MM.1S (cell line): ENCODE results near the gene CGN.

ENCODE experiments used
- DNase-seq: peaks from one replicate; pipeline ENCODE4 v3.0.0-alpha.2; 2015
- H2AFZ ChIP-seq: fragments of 300-600 bp; sonication (generic); 2 replicates; pipeline ENCODE4 v1.6.0; 2016; ENCODE audit warnings: antibody characterized with exemption, low read length
- H3F3A ChIP-seq: fragments of 300-600 bp; sonication (generic); 2 replicates; pipeline ENCODE4 v1.6.1; 2016; ENCODE audit warnings: mild to moderate bottlenecking, antibody characterized with exemption, low read length, moderate library complexity, mixed read lengths; ENCODE audit not compliant: insufficient read depth
- H3K27ac ChIP-seq: fragments of 300-600 bp; sonication (generic); 2 replicates; pipeline ENCODE4 v1.5.1; 2016; ENCODE audit warnings: mild to moderate bottlenecking, low read length
- H3K27me3 ChIP-seq: fragments of 300-600 bp; sonication (generic); replicated peaks from 2 replicates; pipeline ENCODE4 v1.6.0; 2016; ENCODE audit warnings: low read length; ENCODE audit not compliant: insufficient read depth
- H3K36me3 ChIP-seq: fragments of 300-600 bp; sonication (generic); replicated peaks from 2 replicates; pipeline ENCODE4 v1.6.1; 2016; ENCODE audit warnings: mild to moderate bottlenecking, low read length, mixed read lengths; ENCODE audit not compliant: insufficient read depth
- H3K4me1 ChIP-seq: fragments of 300-600 bp; sonication (generic); 2 replicates; pipeline ENCODE4 v1.6.1; 2016; ENCODE audit warnings: low read length, mixed read lengths
- H3K4me2 ChIP-seq: fragments of 300-600 bp; sonication (generic); 2 replicates; pipeline ENCODE4 v1.6.0; 2016; ENCODE audit warnings: low read depth, low read length
- H3K4me3 ChIP-seq: fragments of 300-600 bp; sonication (generic); 2 replicates; pipeline ENCODE4 v1.5.1; 2016; ENCODE audit warnings: low read length, mixed read lengths
- H3K79me2 ChIP-seq: fragments of 300-600 bp; sonication (generic); 2 replicates; pipeline ENCODE4 v1.6.1; 2016; ENCODE audit warnings: mixed run types, low read length, mixed read lengths
- H3K9ac ChIP-seq: fragments of 300-600 bp; sonication (generic); 2 replicates; pipeline ENCODE4 v1.6.1; 2016; ENCODE audit warnings: low read length, mixed read lengths
- H3K9me2 ChIP-seq: fragments of 300-600 bp; sonication (generic); replicated peaks from 2 replicates; pipeline ENCODE4 v1.6.1; 2016; ENCODE audit warnings: mild to moderate bottlenecking, low read length, mixed read lengths; ENCODE audit not compliant: insufficient read depth
- H3K9me3 ChIP-seq: fragments of 300-600 bp; sonication (generic); replicated peaks from 2 replicates; pipeline ENCODE4 v1.6.1; 2016; ENCODE audit warnings: mild to moderate bottlenecking, low read length, mixed read lengths; ENCODE audit not compliant: insufficient read depth
- H4K20me1 ChIP-seq: fragments of 300-600 bp; sonication (generic); 2 replicates; pipeline ENCODE4 v1.6.1; 2016; ENCODE audit warnings: mild to moderate bottlenecking, low read length, moderate library complexity, mixed read lengths; ENCODE audit not compliant: insufficient read depth
- CTCF ChIP-seq: fragments of 300-600 bp; sonication (generic); IDR thresholded peaks from 2 replicates; pipeline ENCODE4 v1.5.1; 2016; ENCODE audit warnings: antibody characterized with exemption, low read length, mixed read lengths
- EZH2 ChIP-seq: fragments of 300-600 bp; sonication (generic); optimal IDR thresholded peaks from 2 replicates; pipeline ENCODE3; 2017; ENCODE audit warnings: low read depth, mild to moderate bottlenecking, antibody characterized with exemption, low read length, mixed read lengths
- EZH2phosphoT487 ChIP-seq: fragments of 300-600 bp; sonication (generic); IDR thresholded peaks from 2 replicates; pipeline ENCODE4 v1.6.1; 2018; ENCODE audit warnings: antibody characterized with exemption, low read length

The CGN gene, protein sequence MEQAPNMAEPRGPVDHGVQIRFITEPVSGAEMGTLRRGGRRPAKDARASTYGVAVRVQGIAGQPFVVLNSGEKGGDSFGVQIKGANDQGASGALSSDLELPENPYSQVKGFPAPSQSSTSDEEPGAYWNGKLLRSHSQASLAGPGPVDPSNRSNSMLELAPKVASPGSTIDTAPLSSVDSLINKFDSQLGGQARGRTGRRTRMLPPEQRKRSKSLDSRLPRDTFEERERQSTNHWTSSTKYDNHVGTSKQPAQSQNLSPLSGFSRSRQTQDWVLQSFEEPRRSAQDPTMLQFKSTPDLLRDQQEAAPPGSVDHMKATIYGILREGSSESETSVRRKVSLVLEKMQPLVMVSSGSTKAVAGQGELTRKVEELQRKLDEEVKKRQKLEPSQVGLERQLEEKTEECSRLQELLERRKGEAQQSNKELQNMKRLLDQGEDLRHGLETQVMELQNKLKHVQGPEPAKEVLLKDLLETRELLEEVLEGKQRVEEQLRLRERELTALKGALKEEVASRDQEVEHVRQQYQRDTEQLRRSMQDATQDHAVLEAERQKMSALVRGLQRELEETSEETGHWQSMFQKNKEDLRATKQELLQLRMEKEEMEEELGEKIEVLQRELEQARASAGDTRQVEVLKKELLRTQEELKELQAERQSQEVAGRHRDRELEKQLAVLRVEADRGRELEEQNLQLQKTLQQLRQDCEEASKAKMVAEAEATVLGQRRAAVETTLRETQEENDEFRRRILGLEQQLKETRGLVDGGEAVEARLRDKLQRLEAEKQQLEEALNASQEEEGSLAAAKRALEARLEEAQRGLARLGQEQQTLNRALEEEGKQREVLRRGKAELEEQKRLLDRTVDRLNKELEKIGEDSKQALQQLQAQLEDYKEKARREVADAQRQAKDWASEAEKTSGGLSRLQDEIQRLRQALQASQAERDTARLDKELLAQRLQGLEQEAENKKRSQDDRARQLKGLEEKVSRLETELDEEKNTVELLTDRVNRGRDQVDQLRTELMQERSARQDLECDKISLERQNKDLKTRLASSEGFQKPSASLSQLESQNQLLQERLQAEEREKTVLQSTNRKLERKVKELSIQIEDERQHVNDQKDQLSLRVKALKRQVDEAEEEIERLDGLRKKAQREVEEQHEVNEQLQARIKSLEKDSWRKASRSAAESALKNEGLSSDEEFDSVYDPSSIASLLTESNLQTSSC

GRCh38 chr1:151510957-151511635 is at the start of gene CGN:
Gene CGN, plus strand, starts transcription at chr1:151511387. Its CDS starts 7,133 bp downstream, at chr1:151518520.
- Histone ChIP-seq H3K9ac (peak within 1 kb of the TSS; percentile 61), H3K9me3 (no peaks in the 10 kb centered on the region), H3K4me1 (peaks cover 24% of the 10 kb centered on the region), H2AFZ (peak within 1 kb of the TSS; percentile 90), H3K4me3 (peak within 1 kb of the TSS; percentile 76), H3K27me3 (0 out of 2 replicates have a peak, but pooled peaks cover 9% of the 10 kb centered on the region), H3F3A (peaks cover 36% of the 10 kb centered on the region), H3K79me2 (peaks cover 6% of the 10 kb centered on the region; the same call in 1 of the 2 replicates), H3K4me2 (peak within 1 kb of the TSS; percentile 93), H4K20me1 (no peaks in the 10 kb centered on the region), H3K9me2 (no peaks in the 10 kb centered on the region), H3K27ac (peak within 1 kb of the TSS; percentile 30; the same call in 1 of the 2 replicates), H3K36me3 (no peaks in the 10 kb centered on the region)
- DNase-seq, result peak; percentile 96
- no peak for TF ChIP-seq EZH2

GRCh38 chr1:151461694-151462093 is 49.5 kb upstream of the CGN start:
- Histone ChIP-seq H3K36me3 (no peaks in the 10 kb centered on the region), H3K4me2 (no peak overlapping the region), H4K20me1 (no peaks in the 10 kb centered on the region), H3K9me3 (no peaks in the 10 kb centered on the region), H3K9me2 (no peaks in the 10 kb centered on the region), H2AFZ (no peak overlapping the region), H3K4me1 (peaks cover 25% of the 10 kb centered on the region), H3K27ac (no peak overlapping the region), H3K4me3 (no peak overlapping the region), H3K9ac (no peak overlapping the region), H3K27me3 (no peaks in the 10 kb centered on the region), H3K79me2 (peaks cover 16% of the 10 kb centered on the region), H3F3A (peaks cover 6% of the 10 kb centered on the region)
- DNase-seq, result no peak
- TF ChIP-seq EZH2phosphoT487 (no peak), EZH2 (no peak), CTCF (no peak)

DNA sequence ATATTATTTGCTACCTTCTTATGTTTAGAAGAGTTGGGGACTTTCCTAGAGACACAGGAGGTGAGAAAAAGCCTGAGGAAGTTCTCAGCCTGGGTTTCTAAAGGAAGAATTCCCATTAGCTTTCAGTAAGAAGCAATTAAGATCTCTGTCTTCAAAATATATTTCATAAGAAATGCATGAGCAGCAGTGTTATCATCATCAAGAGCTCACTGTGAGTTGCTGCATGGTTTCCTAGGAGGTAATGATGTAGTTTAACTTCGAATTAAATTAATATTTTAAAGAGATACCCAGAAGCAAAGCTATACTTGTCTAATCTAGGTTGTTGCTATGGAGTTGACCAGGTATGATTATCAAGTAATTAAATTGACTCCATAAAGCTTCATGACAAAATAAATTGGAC is 46.2 kb upstream of the CGN start:
- H2AFZ ChIP-seq, result peak overlapping the region; percentile 2
- H3K79me2 ChIP-seq, result no peaks in the 10 kb centered on the region
- no peaks in the 10 kb centered on the region for H3F3A ChIP-seq
- H4K20me1 ChIP-seq, result no peaks in the 10 kb centered on the region
- no peaks in the 10 kb centered on the region for H3K9me3 ChIP-seq
- H3K9ac ChIP-seq, result no peak overlapping the region
- H3K27ac ChIP-seq, result no peak overlapping the region
- H3K36me3 ChIP-seq, result no peaks in the 10 kb centered on the region
- H3K9me2 ChIP-seq, result no peaks in the 10 kb centered on the region
- H3K4me2 ChIP-seq, result peak overlapping the region; percentile 40; the same call in 1 of the 2 replicates
- TF ChIP-seq EZH2phosphoT487, result no peak
- no peak for TF ChIP-seq CTCF
- no peak for TF ChIP-seq EZH2
- H3K27me3 ChIP-seq, result no peaks in the 10 kb centered on the region
- H3K4me3 ChIP-seq, result no peak overlapping the region
- H3K4me1 ChIP-seq, result peaks cover 13% of the 10 kb centered on the region
- DNase-seq, result no peak
